ENCODE results near the gene TRAF6.

DNA sequence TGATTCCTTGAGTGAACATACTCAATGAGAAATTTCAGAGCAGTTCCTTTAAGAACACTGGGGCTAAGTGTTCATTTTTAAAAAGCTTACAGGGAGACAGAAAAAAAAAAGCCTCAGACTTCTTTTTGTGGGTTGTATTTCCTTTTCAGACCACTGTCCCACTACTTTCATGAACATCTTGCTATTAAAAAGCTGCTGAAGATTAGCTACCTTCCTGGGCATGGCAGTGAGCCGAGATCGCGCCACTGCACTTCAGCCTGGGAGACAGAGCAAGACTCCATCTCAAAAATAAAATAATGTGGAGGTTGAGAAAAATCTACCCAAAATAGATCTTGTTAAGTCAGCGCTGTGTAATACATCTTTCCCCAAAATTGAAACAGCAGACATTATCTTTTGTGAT is 10.8 kb downstream of the TRAF6 start:
- TF ChIP-seq, protein P1, sequence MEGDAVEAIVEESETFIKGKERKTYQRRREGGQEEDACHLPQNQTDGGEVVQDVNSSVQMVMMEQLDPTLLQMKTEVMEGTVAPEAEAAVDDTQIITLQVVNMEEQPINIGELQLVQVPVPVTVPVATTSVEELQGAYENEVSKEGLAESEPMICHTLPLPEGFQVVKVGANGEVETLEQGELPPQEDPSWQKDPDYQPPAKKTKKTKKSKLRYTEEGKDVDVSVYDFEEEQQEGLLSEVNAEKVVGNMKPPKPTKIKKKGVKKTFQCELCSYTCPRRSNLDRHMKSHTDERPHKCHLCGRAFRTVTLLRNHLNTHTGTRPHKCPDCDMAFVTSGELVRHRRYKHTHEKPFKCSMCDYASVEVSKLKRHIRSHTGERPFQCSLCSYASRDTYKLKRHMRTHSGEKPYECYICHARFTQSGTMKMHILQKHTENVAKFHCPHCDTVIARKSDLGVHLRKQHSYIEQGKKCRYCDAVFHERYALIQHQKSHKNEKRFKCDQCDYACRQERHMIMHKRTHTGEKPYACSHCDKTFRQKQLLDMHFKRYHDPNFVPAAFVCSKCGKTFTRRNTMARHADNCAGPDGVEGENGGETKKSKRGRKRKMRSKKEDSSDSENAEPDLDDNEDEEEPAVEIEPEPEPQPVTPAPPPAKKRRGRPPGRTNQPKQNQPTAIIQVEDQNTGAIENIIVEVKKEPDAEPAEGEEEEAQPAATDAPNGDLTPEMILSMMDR (IDR thresholded peaks at IDR 0.05) = no peak
- no peak for TF ChIP-seq REST (IDR thresholded peaks at IDR 0.05; ENCODE audit: low read depth, low read length)
- no peak for TF ChIP-seq MXI1 (IDR thresholded peaks at IDR 0.05; ENCODE audit: low read depth, low read length)
- no peak for TF ChIP-seq YY1 (IDR thresholded peaks at IDR 0.05; ENCODE audit: low read depth)
- no peak for TF ChIP-seq SIN3A (IDR thresholded peaks at IDR 0.05; ENCODE audit: borderline replicate concordance, low read depth, low read length)
- TF ChIP-seq, protein P2, sequence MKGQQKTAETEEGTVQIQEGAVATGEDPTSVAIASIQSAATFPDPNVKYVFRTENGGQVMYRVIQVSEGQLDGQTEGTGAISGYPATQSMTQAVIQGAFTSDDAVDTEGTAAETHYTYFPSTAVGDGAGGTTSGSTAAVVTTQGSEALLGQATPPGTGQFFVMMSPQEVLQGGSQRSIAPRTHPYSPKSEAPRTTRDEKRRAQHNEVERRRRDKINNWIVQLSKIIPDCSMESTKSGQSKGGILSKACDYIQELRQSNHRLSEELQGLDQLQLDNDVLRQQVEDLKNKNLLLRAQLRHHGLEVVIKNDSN (IDR thresholded peaks at IDR 0.05; ENCODE audit: borderline replicate concordance, low read depth) = no peak
- no peak for TF ChIP-seq USF2 (IDR thresholded peaks at IDR 0.05; ENCODE audit: borderline replicate concordance, low read depth, low read length)
- no peak for TF ChIP-seq POLR2AphosphoS5 (IDR thresholded peaks at IDR 0.05; ENCODE audit: low read depth, low read length)
- TF ChIP-seq RCOR1 (IDR thresholded peaks at IDR 0.05; ENCODE audit: low read length) = no peak
- no peak for TF ChIP-seq EP300 (IDR thresholded peaks at IDR 0.05; ENCODE audit: borderline replicate concordance in 1 of 2, low read depth in 1 of 2, low read length in 1 of 2)
- no peak for TF ChIP-seq MAX (IDR thresholded peaks at IDR 0.05; ENCODE audit: low read depth)
- TF ChIP-seq TEAD4 (IDR thresholded peaks at IDR 0.05; ENCODE audit: borderline replicate concordance, insufficient read depth) = no peak
- TF ChIP-seq RXRA (IDR thresholded peaks at IDR 0.05; ENCODE audit: borderline replicate concordance, low read depth) = no peak

Data from SK-N-SH (cell line).